ENCODE data around the gene ALDH1L1.

The ALDH1L1 gene

GRCh38 chr3:126117212-126117611 lies 63.2 kb downstream of the ALDH1L1 start:
- no peak for FAIRE-seq

GRCh38 chr3:126116526-126116925 lies 63.9 kb downstream of the ALDH1L1 start:
- FAIRE-seq: no peak

- no peak for FAIRE-seq
Observed at GRCh38 chr3:126114443-126115386, 65.7 kb downstream of the ALDH1L1 start.

GRCh38 chr3:126113733-126114442 lies 66.5 kb downstream of the ALDH1L1 start:
- FAIRE-seq: no peak

- no peak for FAIRE-seq
Observed at GRCh38 chr3:126113238-126113555, 67.2 kb downstream of the ALDH1L1 start.

GRCh38 chr3:126112531-126113237 lies 67.7 kb downstream of the ALDH1L1 start:
- FAIRE-seq: no peak

- FAIRE-seq: no peak
Observed at GRCh38 chr3:126111566-126112475, 68.6 kb downstream of the ALDH1L1 start.

GRCh38 chr3:126111126-126111551 lies 69.2 kb downstream of the ALDH1L1 start:
- FAIRE-seq: no peak

GRCh38 chr3:126110431-126111125 lies 69.8 kb downstream of the ALDH1L1 start:
- no peak for FAIRE-seq

GRCh38 chr3:126109880-126110235 lies 70.5 kb downstream of the ALDH1L1 start:
- no peak for FAIRE-seq

GRCh38 chr3:126109146-126109879 lies 71.1 kb downstream of the ALDH1L1 start:
- no peak for FAIRE-seq

- no peak for FAIRE-seq
Observed at GRCh38 chr3:126108676-126109050, 71.7 kb downstream of the ALDH1L1 start.

GRCh38 chr3:126107957-126108675 lies 72.3 kb downstream of the ALDH1L1 start:
- FAIRE-seq: no peak

GRCh38 chr3:126107203-126107939 lies 73.0 kb downstream of the ALDH1L1 start:
- no peak for FAIRE-seq

GRCh38 chr3:126106336-126107202 lies 73.8 kb downstream of the ALDH1L1 start:
- FAIRE-seq: no peak

- FAIRE-seq: no peak
Observed at GRCh38 chr3:126105691-126106187, 74.6 kb downstream of the ALDH1L1 start.

- FAIRE-seq: no peak
Observed at GRCh38 chr3:126104742-126105605, 75.4 kb downstream of the ALDH1L1 start.
